SK-N-SH (cell line): ENCODE measurements around the gene MAGEF1. TPM values are rescaled to one million over a fixed set of nuclear protein-coding genes. Genes with fewer than 3 reads are reported as not detected.

Experiments
- CTCF ChIA-PET: fragments of 300-600, 350-600 bp; formaldehyde crosslinking; extraction: SDS; loops from one replicate; lab custom pipeline; 2021; lab: Yijun Ruan, JAX
- POLR2A ChIA-PET: fragments of 350-600 bp; sonication (Branson Sonifier 250); formaldehyde crosslinking; extraction: SDS; loops from one replicate; lab custom pipeline; 2020; ENCODE audit warnings: antibody characterized with exemption, inconsistent platforms; lab: Yijun Ruan, JAX
- DNase-seq: peaks from one replicate; pipeline ENCODE4 v3.0.0; 2012
- H2AFZ ChIP-seq: fragments of 200-600 bp; sonication (generic); 2 replicates; pipeline ENCODE4 v1.8.1; 2016; ENCODE audit warnings: antibody characterized with exemption, mild to moderate bottlenecking, low read depth
- H3F3A ChIP-seq: fragments of 200-600 bp; sonication (generic); replicated peaks from 2 replicates; pipeline ENCODE3; 2016; ENCODE audit warnings: antibody characterized with exemption, mild to moderate bottlenecking; ENCODE audit not compliant: insufficient read depth
- H3K27ac ChIP-seq, 2 experiments: fragments of 200-500 bp in 1 of 2; fragments of 200-600 bp in 1 of 2; sonication (Bioruptor generic) in 1 of 2; sonication (generic), shearing (Covaris generic) in 1 of 2; 2 replicates each; pipeline versions ENCODE4 v1.5.1 to v1.6.1; 2014 to 2016; ENCODE audit warnings: low read depth in 2 of 2, inconsistent platforms in 1 of 2, low read length in 1 of 2, mild to moderate bottlenecking in 1 of 2, mixed read lengths in 1 of 2
- H3K27me3 ChIP-seq: fragments of 200-600 bp; sonication (generic), shearing (Covaris generic); 2 replicates; pipeline ENCODE4 v1.6.1; 2016; ENCODE audit warnings: mixed run types; ENCODE audit not compliant: insufficient read depth
- H3K36me3 ChIP-seq, 2 experiments: fragments of 200-500 bp in 1 of 2; fragments of 200-600 bp in 1 of 2; sonication (Bioruptor generic) in 1 of 2; sonication (generic) in 1 of 2; replicated peaks in 1 of 2; 2 replicates each; pipeline versions ENCODE3 to v1.5.1; 2014 to 2016; ENCODE audit warnings: low read length in 1 of 2, mild to moderate bottlenecking in 1 of 2; ENCODE audit not compliant: insufficient read depth in 2 of 2, control insufficient read depth in 1 of 2
- H3K4me1 ChIP-seq, 2 experiments: fragments of 200-500 bp in 1 of 2; fragments of 200-600 bp in 1 of 2; sonication (Bioruptor generic) in 1 of 2; sonication (generic), shearing (Covaris generic) in 1 of 2; 2 replicates each; pipeline versions ENCODE4 v1.5.1 to v1.6.1; 2014 to 2016; ENCODE audit warnings: low read depth in 1 of 2, low read length in 1 of 2, mixed run types in 1 of 2; ENCODE audit not compliant: insufficient read depth in 2 of 2, control insufficient read depth in 1 of 2
- H3K4me2 ChIP-seq: fragments of 200-600 bp; sonication (generic), shearing (Covaris generic); 2 replicates; pipeline ENCODE4 v1.6.1; 2017; ENCODE audit warnings: mixed run types
- H3K4me3 ChIP-seq, 2 experiments: fragments of 200-500 bp in 1 of 2; fragments of 200-600 bp in 1 of 2; sonication (Bioruptor generic) in 1 of 2; sonication (generic), shearing (Covaris generic) in 1 of 2; 2 replicates each; pipeline versions ENCODE4 v1.5.1 to v1.8.1; 2014 to 2016; ENCODE audit warnings: low read depth in 2 of 2, inconsistent platforms in 1 of 2, low read length in 1 of 2, mild to moderate bottlenecking in 1 of 2, mixed read lengths in 1 of 2, moderate library complexity in 1 of 2
- H3K79me2 ChIP-seq: fragments of 200-600 bp; sonication (generic); 2 replicates; pipeline ENCODE4 v1.8.1; 2017; ENCODE audit warnings: mild to moderate bottlenecking; ENCODE audit not compliant: insufficient read depth
- H3K9ac ChIP-seq: fragments of 200-600 bp; sonication (generic); 2 replicates; pipeline ENCODE4 v1.6.1; 2017; ENCODE audit warnings: mixed run types
- H3K9me2 ChIP-seq: fragments of 200-600 bp; sonication (generic); 2 replicates; pipeline ENCODE4 v1.6.1; 2017; ENCODE audit warnings: mixed run types
- H3K9me3 ChIP-seq: fragments of 200-600 bp; sonication (generic); 2 replicates; pipeline ENCODE4 v1.6.1; 2017; ENCODE audit warnings: mixed run types, mild to moderate bottlenecking, moderate library complexity
- H4K20me1 ChIP-seq: fragments of 200-600 bp; sonication (generic); 2 replicates; pipeline ENCODE4 v1.6.1; 2017; ENCODE audit warnings: mild to moderate bottlenecking, mixed run types; ENCODE audit not compliant: insufficient read depth
- FOXJ3 ChIP-seq: sonication (generic); formaldehyde crosslinking; IDR thresholded peaks from 2 replicates; pipeline ENCODE4 v1.5.1; 2020; ENCODE audit warnings: mild to moderate bottlenecking, missing genetic modification reagents
- FOXM1 ChIP-seq: IDR thresholded peaks from 2 replicates; pipeline ENCODE4 v1.4.0; 2012; ENCODE audit warnings: low read depth, mild to moderate bottlenecking
- GABPA ChIP-seq: IDR thresholded peaks from 2 replicates; pipeline ENCODE4 v1.4.0; 2012; ENCODE audit warnings: low read depth, mild to moderate bottlenecking
- GATA2 ChIP-seq: sonication (generic); formaldehyde crosslinking; IDR thresholded peaks from 2 replicates; pipeline ENCODE4 v1.5.0; 2020; ENCODE audit warnings: mild to moderate bottlenecking, missing genetic modification reagents
- NFIC ChIP-seq: IDR thresholded peaks from 2 replicates; pipeline ENCODE4 v1.4.0; 2012; ENCODE audit warnings: borderline replicate concordance
- RAD21 ChIP-seq: IDR thresholded peaks from 2 replicates; pipeline ENCODE4 v1.6.1; 2012; ENCODE audit warnings: mild to moderate bottlenecking, low read length
- RXRA ChIP-seq: IDR thresholded peaks from 2 replicates; pipeline ENCODE4 v1.4.0; 2012; ENCODE audit warnings: low read depth, mild to moderate bottlenecking, borderline replicate concordance
- SIN3A ChIP-seq: IDR thresholded peaks from 2 replicates; pipeline ENCODE4 v1.6.1; 2012; ENCODE audit warnings: low read depth, mild to moderate bottlenecking, low read length, moderate library complexity, borderline replicate concordance
- SMC3 ChIP-seq: IDR thresholded peaks from 2 replicates; pipeline ENCODE4 v1.6.1; 2012; ENCODE audit warnings: low read depth, low read length, improper control_type of control experiment
- TCF12 ChIP-seq: IDR thresholded peaks from 2 replicates; pipeline ENCODE4 v1.4.0; 2012
- TEAD4 ChIP-seq: IDR thresholded peaks from 2 replicates; pipeline ENCODE4 v1.4.0; 2012; ENCODE audit warnings: mild to moderate bottlenecking, borderline replicate concordance; ENCODE audit not compliant: insufficient read depth
- YY1 ChIP-seq: IDR thresholded peaks from 2 replicates; pipeline ENCODE4 v1.4.0; 2012; ENCODE audit warnings: low read depth, mild to moderate bottlenecking
- WGBS: methylation state at CpG from one replicate; pipeline ENCODE4 v1.1.6; 2017; ENCODE audit warnings: low lambda C conversion rate; 5-methylcytosine and 5-hydroxymethylcytosine counted together
- polyA plus RNA-seq, 3 experiments: library from polyadenylated mRNA; depleted of rRNA; stranded (reverse); fragments of >200 nt; gene quantifications; 2 replicates each; pipeline ENCODE4 v1.2.3, GENCODE V29; 2012
- TF ChIP-seq, protein P1 (sequence below): IDR thresholded peaks from 2 replicates; pipeline ENCODE4 v1.4.0; 2012; ENCODE audit warnings: low read depth, borderline replicate concordance
- TF ChIP-seq, protein P2 (sequence below): fragments of 150-350 bp; IDR thresholded peaks from 2 replicates; pipeline ENCODE4 v1.6.1; 2017; ENCODE audit warnings: antibody characterized with exemption, low read length, low read depth, borderline replicate concordance
- TF ChIP-seq, protein P3 (sequence below): IDR thresholded peaks from 2 replicates; pipeline ENCODE4 v1.6.1; 2012; ENCODE audit warnings: mild to moderate bottlenecking, low read depth, low read length, moderate library complexity
- TF ChIP-seq, protein P4 (sequence below): IDR thresholded peaks from 2 replicates; pipeline ENCODE4; 2012
- TF ChIP-seq, protein P5 (sequence below): IDR thresholded peaks from 2 replicates; pipeline ENCODE4 v1.4.0; 2012; ENCODE audit warnings: low read depth
- TF ChIP-seq, protein P6 (sequence below): fragments of 150-350 bp; IDR thresholded peaks from 2 replicates; pipeline ENCODE4 v1.6.1; 2016; ENCODE audit warnings: mild to moderate bottlenecking, low read depth, low read length

MAGEF1 gene
- polyA plus RNA-seq, 1 of the 3 experiments (the other 2 are of a cell fraction): 45.2 TPM

DNA sequence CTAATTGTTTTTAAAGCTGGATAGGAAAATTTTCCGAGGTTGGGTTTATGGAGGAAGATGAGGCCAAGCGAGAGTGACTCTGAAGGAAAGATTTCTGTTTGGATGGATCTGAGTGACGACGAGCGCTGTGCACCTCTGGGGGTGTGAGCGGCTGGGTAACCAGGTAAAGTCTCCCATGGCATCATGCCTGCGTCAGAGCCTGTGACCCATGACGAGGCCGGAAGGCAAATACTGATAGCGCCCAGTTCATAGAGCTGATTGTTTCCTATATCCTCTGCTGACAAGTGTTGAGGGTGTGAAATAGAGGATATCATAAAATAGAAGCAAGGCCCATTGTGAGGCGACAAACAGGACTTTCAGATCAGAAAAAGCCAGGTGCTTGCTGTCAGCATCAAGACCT, 33.7 kb upstream of the MAGEF1 start:
- no peak overlapping the region for H3K27ac ChIP-seq
- H3K9me2 ChIP-seq: no peaks in the 10 kb centered on the region
- POLR2A ChIA-PET: no interaction called here
- no peak overlapping the region for H3K4me2 ChIP-seq
- peaks cover 4 to 8% of the 10 kb centered on the region in 2 experiments; a peak in 1 of 4 replicates for H3K4me1 ChIP-seq
- no peaks in the 10 kb centered on the region for H3K79me2 ChIP-seq
- TF ChIP-seq RXRA (no peak), GATA2 (CRISPR knock-in tag) (no peak), GABPA (no peak), FOXJ3 (no peak), RAD21 (no peak), NFIC (no peak), YY1 (no peak), FOXM1 (no peak), SIN3A (no peak), SMC3 (no peak), TEAD4 (no peak), TCF12 (no peak)
- TF ChIP-seq, protein P1, sequence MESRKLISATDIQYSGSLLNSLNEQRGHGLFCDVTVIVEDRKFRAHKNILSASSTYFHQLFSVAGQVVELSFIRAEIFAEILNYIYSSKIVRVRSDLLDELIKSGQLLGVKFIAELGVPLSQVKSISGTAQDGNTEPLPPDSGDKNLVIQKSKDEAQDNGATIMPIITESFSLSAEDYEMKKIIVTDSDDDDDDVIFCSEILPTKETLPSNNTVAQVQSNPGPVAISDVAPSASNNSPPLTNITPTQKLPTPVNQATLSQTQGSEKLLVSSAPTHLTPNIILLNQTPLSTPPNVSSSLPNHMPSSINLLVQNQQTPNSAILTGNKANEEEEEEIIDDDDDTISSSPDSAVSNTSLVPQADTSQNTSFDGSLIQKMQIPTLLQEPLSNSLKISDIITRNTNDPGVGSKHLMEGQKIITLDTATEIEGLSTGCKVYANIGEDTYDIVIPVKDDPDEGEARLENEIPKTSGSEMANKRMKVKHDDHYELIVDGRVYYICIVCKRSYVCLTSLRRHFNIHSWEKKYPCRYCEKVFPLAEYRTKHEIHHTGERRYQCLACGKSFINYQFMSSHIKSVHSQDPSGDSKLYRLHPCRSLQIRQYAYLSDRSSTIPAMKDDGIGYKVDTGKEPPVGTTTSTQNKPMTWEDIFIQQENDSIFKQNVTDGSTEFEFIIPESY: no peak
- TF ChIP-seq, protein P2, sequence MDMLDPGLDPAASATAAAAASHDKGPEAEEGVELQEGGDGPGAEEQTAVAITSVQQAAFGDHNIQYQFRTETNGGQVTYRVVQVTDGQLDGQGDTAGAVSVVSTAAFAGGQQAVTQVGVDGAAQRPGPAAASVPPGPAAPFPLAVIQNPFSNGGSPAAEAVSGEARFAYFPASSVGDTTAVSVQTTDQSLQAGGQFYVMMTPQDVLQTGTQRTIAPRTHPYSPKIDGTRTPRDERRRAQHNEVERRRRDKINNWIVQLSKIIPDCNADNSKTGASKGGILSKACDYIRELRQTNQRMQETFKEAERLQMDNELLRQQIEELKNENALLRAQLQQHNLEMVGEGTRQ: no peak
- TF ChIP-seq, protein P3, sequence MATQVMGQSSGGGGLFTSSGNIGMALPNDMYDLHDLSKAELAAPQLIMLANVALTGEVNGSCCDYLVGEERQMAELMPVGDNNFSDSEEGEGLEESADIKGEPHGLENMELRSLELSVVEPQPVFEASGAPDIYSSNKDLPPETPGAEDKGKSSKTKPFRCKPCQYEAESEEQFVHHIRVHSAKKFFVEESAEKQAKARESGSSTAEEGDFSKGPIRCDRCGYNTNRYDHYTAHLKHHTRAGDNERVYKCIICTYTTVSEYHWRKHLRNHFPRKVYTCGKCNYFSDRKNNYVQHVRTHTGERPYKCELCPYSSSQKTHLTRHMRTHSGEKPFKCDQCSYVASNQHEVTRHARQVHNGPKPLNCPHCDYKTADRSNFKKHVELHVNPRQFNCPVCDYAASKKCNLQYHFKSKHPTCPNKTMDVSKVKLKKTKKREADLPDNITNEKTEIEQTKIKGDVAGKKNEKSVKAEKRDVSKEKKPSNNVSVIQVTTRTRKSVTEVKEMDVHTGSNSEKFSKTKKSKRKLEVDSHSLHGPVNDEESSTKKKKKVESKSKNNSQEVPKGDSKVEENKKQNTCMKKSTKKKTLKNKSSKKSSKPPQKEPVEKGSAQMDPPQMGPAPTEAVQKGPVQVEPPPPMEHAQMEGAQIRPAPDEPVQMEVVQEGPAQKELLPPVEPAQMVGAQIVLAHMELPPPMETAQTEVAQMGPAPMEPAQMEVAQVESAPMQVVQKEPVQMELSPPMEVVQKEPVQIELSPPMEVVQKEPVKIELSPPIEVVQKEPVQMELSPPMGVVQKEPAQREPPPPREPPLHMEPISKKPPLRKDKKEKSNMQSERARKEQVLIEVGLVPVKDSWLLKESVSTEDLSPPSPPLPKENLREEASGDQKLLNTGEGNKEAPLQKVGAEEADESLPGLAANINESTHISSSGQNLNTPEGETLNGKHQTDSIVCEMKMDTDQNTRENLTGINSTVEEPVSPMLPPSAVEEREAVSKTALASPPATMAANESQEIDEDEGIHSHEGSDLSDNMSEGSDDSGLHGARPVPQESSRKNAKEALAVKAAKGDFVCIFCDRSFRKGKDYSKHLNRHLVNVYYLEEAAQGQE: no peak
- TF ChIP-seq, protein P4, sequence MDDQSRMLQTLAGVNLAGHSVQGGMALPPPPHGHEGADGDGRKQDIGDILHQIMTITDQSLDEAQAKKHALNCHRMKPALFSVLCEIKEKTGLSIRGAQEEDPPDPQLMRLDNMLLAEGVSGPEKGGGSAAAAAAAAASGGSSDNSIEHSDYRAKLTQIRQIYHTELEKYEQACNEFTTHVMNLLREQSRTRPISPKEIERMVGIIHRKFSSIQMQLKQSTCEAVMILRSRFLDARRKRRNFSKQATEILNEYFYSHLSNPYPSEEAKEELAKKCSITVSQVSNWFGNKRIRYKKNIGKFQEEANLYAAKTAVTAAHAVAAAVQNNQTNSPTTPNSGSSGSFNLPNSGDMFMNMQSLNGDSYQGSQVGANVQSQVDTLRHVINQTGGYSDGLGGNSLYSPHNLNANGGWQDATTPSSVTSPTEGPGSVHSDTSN: no peak
- TF ChIP-seq, protein P5, sequence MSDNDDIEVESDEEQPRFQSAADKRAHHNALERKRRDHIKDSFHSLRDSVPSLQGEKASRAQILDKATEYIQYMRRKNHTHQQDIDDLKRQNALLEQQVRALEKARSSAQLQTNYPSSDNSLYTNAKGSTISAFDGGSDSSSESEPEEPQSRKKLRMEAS: no peak
- TF ChIP-seq, protein P6, sequence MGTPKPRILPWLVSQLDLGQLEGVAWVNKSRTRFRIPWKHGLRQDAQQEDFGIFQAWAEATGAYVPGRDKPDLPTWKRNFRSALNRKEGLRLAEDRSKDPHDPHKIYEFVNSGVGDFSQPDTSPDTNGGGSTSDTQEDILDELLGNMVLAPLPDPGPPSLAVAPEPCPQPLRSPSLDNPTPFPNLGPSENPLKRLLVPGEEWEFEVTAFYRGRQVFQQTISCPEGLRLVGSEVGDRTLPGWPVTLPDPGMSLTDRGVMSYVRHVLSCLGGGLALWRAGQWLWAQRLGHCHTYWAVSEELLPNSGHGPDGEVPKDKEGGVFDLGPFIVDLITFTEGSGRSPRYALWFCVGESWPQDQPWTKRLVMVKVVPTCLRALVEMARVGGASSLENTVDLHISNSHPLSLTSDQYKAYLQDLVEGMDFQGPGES: no peak
- no peak overlapping the region for H2AFZ ChIP-seq
- 84% methylated on average over 11 of the region's 11 CpGs for WGBS
- no peak overlapping the region for H3K9ac ChIP-seq
- no peaks in the 10 kb centered on the region for H4K20me1 ChIP-seq
- no peaks in the 10 kb centered on the region for H3K9me3 ChIP-seq
- CTCF ChIA-PET: interaction anchor here (1.2 to 1.4 kb wide), 3 partner anchors 33 to 204 kb away, joined by 3 read pairs; no protein-coding TSS in a partner anchor
- DNase-seq: no peak
- no peak overlapping the region for H3K4me3 ChIP-seq
- no peaks in the 10 kb centered on the region for H3K36me3 ChIP-seq
- no peaks in the 10 kb centered on the region for H3F3A ChIP-seq
- H3K27me3 ChIP-seq: no peaks in the 10 kb centered on the region; the same call in 1 of the 2 replicates
